NCI-H524 treated with DMSO at 0.1 percent for 48 hours (cell line): ENCODE measurements around the gene CYP2A6.
"Not testable (repeated sequence)": the region's sequence is repeated elsewhere in the genome, so short reads cannot be mapped to it uniquely, and the experiment has no call there.

Experiments used
- DNase-seq: peaks from one replicate; lab custom pipeline; 2025; lab: John Stamatoyannopoulos, UW

Gene CYP2A6, protein sequence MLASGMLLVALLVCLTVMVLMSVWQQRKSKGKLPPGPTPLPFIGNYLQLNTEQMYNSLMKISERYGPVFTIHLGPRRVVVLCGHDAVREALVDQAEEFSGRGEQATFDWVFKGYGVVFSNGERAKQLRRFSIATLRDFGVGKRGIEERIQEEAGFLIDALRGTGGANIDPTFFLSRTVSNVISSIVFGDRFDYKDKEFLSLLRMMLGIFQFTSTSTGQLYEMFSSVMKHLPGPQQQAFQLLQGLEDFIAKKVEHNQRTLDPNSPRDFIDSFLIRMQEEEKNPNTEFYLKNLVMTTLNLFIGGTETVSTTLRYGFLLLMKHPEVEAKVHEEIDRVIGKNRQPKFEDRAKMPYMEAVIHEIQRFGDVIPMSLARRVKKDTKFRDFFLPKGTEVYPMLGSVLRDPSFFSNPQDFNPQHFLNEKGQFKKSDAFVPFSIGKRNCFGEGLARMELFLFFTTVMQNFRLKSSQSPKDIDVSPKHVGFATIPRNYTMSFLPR

DNA sequence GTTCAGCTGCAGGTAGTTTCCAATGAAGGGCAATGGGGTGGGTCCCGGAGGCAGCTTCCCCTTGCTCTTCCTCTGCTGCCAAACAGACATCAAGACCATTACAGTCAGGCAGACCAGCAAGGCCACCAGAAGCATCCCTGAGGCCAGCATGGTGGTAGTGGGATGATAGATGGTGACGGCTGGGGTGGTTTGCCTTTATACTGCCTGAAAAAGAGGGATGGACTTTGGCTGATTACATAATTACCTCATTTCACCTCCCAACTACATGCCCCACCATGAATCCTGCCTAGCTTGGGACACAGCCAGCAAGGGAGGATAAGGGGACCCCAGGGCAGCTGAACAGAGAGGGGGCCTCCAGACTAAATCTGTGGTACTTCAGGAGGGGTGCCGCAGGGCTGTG is at the start of gene CYP2A6:
TSS of gene CYP2A6 (minus strand) at position 171 of the 400 bp plus-strand sequence. CDS start at position 150, 21 bp downstream.
- not testable (repeated sequence) for DNase-seq

- not testable (repeated sequence) for DNase-seq
These were observed 49.7 kb upstream of the CYP2A6 start for GRCh38 chr19:40899964-40900363.

- DNase-seq: not testable (repeated sequence)
These were observed 46.9 kb upstream of the CYP2A6 start for GRCh38 chr19:40896843-40897789.

GRCh38 chr19:40896418-40896796 is 46.2 kb upstream of the CYP2A6 start:
- DNase-seq: no peak

DNA sequence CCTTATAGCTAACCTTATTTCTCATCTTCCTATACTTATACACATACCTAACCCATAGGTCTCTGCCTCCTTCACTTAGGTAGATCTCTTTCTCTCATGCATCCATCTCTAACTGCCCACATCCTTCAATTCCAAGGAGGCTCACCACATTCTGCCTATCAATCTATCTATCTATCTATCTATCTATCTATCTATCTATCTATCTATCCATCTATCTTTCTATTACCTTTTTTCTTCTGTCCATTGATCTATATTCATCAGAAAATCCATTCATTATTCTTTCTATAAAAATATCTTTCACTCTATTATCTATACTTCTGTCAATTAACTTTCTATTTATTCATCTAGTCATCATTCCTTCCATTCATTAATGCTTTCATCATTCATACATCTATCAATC is 42.9 kb upstream of the CYP2A6 start:
- no peak for DNase-seq

DNA sequence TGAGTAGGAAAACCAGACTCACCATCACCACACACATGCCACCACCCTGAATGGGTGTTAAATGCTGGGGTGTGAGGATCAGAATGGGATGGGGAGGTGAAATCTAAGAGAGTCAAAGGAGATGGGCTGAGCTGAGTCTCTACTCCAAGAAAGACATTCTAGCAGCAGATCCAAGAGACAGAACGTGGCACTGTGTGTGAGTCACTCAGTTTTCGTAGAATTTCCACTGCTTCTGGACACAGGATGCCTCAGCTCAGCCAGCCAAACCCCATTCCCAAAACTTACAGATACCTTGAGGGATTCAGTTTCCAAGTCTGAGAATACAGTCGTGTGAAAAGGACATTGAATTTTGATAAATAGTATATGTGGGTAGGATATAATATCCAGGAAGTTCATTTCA is 39.1 kb upstream of the CYP2A6 start:
- no peak for DNase-seq

- DNase-seq: no peak
These were observed 37.9 kb upstream of the CYP2A6 start for GRCh38 chr19:40888191-40888590.

DNA sequence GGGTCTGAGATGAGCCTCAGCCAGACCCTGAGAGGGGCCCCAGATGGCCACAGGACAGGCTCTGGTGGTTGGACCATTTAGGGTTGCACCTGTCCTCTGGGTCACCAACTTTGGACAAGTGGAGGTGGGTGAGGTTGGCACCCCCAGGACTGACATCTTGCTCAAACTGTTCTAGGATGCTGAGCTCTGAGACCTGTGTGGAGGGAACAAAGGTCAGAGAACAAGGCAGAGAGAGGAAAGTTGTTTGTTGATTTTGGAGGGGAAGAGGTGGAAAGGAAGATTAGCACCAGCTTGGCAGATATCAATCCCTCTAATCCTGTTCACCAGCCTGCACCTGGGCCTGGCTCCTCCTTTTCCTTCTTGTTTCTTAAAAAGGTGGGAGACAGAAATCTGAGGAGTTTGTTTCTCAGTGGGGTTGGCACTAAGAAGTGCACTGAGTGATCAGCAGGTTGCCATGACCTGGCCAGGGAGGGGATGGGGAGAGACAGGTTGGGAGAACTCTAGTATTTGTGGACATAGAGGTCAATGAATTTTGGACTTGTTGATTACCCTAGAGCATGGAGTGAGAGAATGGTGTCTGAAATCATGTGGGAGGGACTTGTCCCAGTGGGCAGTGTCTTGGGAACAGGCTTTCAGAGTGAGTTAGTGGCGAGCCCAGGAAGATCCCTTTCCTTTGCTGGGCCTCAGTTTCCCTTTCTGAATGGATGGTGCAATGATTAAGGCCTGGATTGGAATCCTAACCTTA is 34.1 kb upstream of the CYP2A6 start:
- DNase-seq: not testable (repeated sequence)

GRCh38 chr19:40882062-40882461 is 31.8 kb upstream of the CYP2A6 start, which contains the start of gene CYP2A7:
TSS of gene CYP2A7 (minus strand) at chr19:40882231. CDS start at chr19:40882210, 21 bp downstream.
- not testable (repeated sequence) for DNase-seq

- DNase-seq: not testable (repeated sequence)
These were observed 29.1 kb upstream of the CYP2A6 start for GRCh38 chr19:40879349-40879748.

GRCh38 chr19:40875526-40875951 is 25.3 kb upstream of the CYP2A6 start:
- DNase-seq: not testable (repeated sequence)

- not testable (repeated sequence) for DNase-seq
These were observed 24.6 kb upstream of the CYP2A6 start for GRCh38 chr19:40874874-40875273.

DNA sequence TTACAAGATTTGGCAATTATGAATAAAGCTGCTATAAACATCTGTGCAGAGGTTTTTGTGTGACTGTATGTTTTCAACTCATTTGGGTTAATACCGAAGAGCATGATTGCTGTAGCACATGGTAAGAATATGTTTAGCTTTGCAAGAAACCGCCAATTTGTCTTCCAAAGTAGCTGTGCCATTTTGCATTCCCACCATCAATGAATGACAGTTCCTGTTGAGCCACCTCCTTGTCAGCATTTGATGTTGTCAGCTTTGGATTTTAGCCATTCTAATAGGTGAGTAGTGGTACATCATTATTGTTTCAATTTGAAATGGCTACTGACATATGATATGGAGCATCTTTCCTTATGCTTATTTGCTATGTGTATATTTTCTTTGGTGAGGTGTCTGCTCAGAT is 23.6 kb upstream of the CYP2A6 start:
- DNase-seq: not testable (repeated sequence)

DNA sequence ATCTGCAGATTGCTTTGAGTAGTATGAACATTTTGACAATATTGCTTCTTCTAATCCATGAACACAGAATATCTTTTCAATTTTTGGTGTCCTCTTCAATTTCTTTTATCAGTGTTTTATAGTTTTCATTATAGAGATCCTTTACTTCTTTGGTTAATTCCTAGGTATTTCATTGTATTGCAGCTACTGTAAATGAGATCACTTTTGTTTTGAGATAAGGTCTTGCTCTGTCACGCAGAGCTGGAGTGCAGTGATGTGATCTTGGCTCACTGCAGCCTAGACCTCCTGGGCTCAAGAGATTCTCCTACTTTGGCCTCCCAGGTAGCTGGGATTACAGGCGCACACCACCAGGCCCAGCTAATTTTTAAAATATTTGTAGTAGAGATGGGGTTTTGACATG is 22.0 kb upstream of the CYP2A6 start:
- no peak for DNase-seq

DNA sequence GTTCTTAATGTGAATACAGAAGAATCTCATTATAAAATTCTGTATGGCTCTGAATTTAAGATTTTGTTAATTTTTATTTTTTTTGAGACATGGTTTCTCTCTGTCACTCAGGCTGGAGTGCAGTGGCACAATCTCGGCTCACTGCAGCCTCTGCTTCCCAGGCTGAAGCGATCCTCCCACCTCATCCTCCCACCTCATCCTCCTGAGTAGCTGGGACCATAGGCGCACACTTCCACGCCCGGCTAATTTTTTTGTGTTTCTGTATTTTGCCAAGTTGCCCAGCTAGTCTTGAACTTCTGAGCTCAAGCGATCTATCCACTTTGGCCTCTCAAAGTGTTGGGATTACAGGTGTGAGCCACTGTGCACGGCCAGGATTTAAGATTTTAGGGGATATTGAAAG is 17.5 kb upstream of the CYP2A6 start:
- DNase-seq: no peak

DNA sequence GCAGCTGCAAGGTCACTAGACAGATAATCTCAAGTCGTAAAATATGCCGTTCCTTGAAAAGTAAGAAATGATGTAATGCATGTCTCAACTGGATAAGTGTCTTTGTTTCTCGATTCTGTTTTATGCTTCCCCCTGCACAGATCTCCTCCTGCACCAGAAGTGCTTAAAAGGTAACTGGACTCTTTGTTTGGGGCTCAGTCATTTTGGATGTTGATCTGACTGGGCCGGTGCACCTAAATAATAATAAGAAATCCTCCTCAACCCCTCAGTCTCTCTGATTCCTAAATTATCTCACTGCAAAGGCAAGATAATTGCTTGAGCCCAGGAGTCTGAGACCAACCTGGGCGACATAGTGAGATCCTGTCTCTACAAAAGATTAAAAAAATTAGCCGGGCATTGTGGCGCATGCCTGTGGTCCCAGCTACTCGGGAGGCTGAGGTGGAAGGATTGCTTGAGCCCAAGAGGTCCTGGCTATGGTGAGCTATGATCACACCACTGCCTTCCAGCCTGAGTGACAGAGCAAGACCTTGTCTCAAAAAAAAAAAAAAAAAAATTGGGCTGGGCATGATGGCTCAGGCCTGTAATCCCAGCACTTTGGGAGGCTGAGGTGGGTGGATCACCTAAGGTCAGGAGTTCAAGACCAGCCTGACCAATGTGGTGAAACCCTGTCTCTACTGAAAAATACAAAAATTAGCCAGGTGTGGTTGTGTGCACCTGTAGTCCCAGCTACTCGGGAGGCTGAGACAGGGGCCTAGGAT is 14.7 kb upstream of the CYP2A6 start:
- DNase-seq: not testable (repeated sequence)

DNA sequence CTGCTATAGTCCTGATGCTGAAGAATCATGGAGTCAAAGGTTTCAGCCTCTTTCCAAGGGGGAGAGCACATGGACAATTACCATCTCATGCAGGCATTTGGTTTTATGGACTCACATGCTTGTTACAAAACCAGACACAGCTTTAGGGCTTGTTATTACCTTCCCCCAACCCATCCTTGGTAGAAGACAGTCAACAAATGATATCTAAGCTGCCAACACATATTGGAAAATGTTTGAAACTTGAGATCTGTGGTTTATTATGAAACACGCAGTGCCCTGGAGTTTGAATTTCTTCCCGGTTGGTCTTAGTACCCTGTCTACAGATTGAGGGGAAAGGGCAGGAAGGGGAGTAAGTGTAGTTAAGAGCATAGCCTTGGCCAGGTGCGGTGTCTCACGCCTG is 12.5 kb upstream of the CYP2A6 start:
- DNase-seq: no peak

GRCh38 chr19:40862333-40862732 is 12.1 kb upstream of the CYP2A6 start:
- no peak for DNase-seq

DNA sequence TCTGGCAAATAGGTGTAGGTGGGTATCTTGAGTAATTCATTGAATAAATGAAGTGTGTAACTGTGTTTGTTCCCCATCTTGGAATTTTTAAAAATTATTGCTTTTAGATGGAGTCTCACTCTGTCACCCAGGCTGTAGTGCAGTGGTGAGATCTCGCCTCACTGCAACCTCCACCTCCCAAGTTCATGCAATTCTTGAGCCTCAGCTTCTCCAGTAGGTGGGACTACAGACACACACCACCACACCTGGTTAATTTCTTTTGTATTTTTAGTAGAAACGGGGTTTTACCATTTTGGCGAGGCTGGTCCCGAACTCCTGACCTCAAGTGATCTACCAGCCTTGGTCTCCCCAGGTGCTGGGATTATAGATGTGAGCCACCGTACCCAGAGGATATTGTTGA is 7.9 kb upstream of the CYP2A6 start:
- no peak for DNase-seq

- not testable (repeated sequence) for DNase-seq
These were observed 2.4 kb upstream of the CYP2A6 start for GRCh38 chr19:40852467-40853152.
